Measurements from ENCODE around the gene SLC6A15. TPM values are rescaled to one million over a fixed set of nuclear protein-coding genes. Genes with fewer than 3 reads are reported as not detected.

Gene SLC6A15
- total RNA-seq, 1 experiment from 2014 or later = 0.07 TPM

DNA sequence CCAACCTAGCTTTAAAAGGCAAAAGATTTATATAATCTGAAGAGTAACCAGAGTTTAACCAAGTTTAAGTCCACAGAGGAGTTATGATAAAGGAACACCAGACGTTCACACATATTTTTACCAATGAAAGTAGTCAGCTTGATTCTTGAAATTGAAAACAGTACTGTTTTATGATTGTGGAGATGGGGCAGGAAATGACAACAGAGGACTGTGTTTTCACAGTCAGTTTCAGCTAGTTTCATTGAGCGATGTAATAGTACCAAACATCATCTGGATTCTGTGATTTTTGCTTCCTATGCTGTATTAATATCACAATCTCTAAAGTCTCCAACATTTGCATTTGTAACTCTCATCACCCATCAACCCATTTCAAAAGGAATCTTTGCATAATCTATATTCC, 34.2 kb upstream of the SLC6A15 start:
- POLR2A ChIA-PET = no interaction called here
- H3K9me2 ChIP-seq (ENCODE audit: insufficient read depth) = no peaks in the 10 kb centered on the region
- RAD21 ChIA-PET (ENCODE audit: low non-redundant PET in 1 of 2, low total read pairs in 2 of 2, uncharacterized antibody in 2 of 2, unreplicated experiment in 2 of 2) = no interaction called here
- TF ChIP-seq JUND (IDR thresholded peaks at IDR 0.05) = no peak
- no peak for TF ChIP-seq EGR1 (IDR thresholded peaks at IDR 0.05; ENCODE audit: low read depth)
- TF ChIP-seq CTCF (IDR thresholded peaks at IDR 0.05 in 2 of 3, conservative IDR thresholded peaks at IDR 0.05 in 1 of 3; ENCODE audit: borderline replicate concordance in 1 of 3, insufficient read depth in 1 of 3, low read depth in 2 of 3, low read length in 2 of 3) = no peak
- no peak for TF ChIP-seq ZNF274 (IDR thresholded peaks at IDR 0.05; ENCODE audit: low read depth, low read length)
- H3K4me1 ChIP-seq (ENCODE audit: control insufficient read depth in 1 of 2, insufficient read depth in 2 of 2, low read length in 2 of 2) = no peaks in the 10 kb centered on the region
- no peak for ATAC-seq
- no peak overlapping the region for H2AFZ ChIP-seq (ENCODE audit: low read depth, low read length, poor library complexity, severe bottlenecking)
- no peaks in the 10 kb centered on the region for H3K36me3 ChIP-seq (ENCODE audit: control insufficient read depth in 1 of 2, insufficient read depth in 2 of 2, low read length in 2 of 2)
- no peaks in the 10 kb centered on the region for H3K79me2 ChIP-seq (ENCODE audit: insufficient read depth, low read length)
- no peak overlapping the region for H3K9ac ChIP-seq (ENCODE audit: low read length)
- no peaks in the 10 kb centered on the region for H3K9me3 ChIP-seq (ENCODE audit: control insufficient read depth in 1 of 2, insufficient read depth in 1 of 2, low read depth in 1 of 2, low read length in 2 of 2)
- H4K20me1 ChIP-seq (ENCODE audit: insufficient read depth) = no peaks in the 10 kb centered on the region
- intact Hi-C loops (cut with micrococcal nuclease) = no loop called here
- CTCF ChIA-PET = no interaction called here
- H3K27me3 ChIP-seq (ENCODE audit: insufficient read depth, low read length) = no peaks in the 10 kb centered on the region
- no TSS peak for BruUV-seq (replicated peaks)
- H3K4me2 ChIP-seq (ENCODE audit: low read length) = no peak overlapping the region
- no peak overlapping the region for H3K27ac ChIP-seq (ENCODE audit: low read depth, low read length)
- no peak for DNase-seq (ENCODE audit: low read depth, low spot score)
- no peak overlapping the region for H3K4me3 ChIP-seq (replicated peaks in 1 of 2; ENCODE audit: low read depth in 1 of 2, low read length in 2 of 2)

DNA sequence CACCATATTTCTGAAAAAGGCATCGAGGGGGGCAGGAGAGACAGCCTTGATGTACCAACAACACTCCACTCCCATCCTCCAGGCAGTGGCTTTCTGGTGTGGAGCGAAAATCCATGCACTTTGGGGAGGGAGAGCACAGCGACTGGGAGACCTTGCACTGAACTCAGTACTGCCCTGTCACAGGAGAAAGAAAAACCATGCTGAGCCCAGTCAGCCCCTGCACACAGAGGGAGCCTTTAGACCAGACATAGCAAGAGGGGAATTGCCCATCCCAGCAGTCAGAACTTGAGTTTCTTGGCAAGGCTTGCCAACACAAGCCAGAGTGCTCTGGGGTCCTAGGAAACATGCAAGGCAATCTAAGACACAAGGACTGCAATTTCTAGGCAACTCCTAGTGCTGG, 24.8 kb upstream of the SLC6A15 start:
- Histone ChIP-seq H3K36me3 (ENCODE audit: control insufficient read depth in 1 of 2, insufficient read depth in 2 of 2, low read length in 2 of 2) (no peaks in the 10 kb centered on the region), H3K9me3 (ENCODE audit: control insufficient read depth in 1 of 2, insufficient read depth in 1 of 2, low read depth in 1 of 2, low read length in 2 of 2) (no peaks in the 10 kb centered on the region), H3K79me2 (ENCODE audit: insufficient read depth, low read length) (no peaks in the 10 kb centered on the region), H2AFZ (ENCODE audit: low read depth, low read length, poor library complexity, severe bottlenecking) (no peak overlapping the region), H3K27me3 (ENCODE audit: insufficient read depth, low read length) (no peaks in the 10 kb centered on the region), H4K20me1 (ENCODE audit: insufficient read depth) (no peaks in the 10 kb centered on the region), H3K9me2 (ENCODE audit: insufficient read depth) (no peaks in the 10 kb centered on the region), H3K9ac (ENCODE audit: low read length) (no peak overlapping the region), H3K4me1 (ENCODE audit: control insufficient read depth in 1 of 2, insufficient read depth in 2 of 2, low read length in 2 of 2) (no peaks in the 10 kb centered on the region), H3K4me2 (ENCODE audit: low read length) (no peak overlapping the region), H3K4me3 (replicated peaks in 1 of 2; ENCODE audit: low read depth in 1 of 2, low read length in 2 of 2) (no peak overlapping the region), H3K27ac (ENCODE audit: low read depth, low read length) (no peak overlapping the region)
- intact Hi-C loops (cut with micrococcal nuclease) = no loop called here
- ATAC-seq = no peak
- DNase-seq (ENCODE audit: low read depth, low spot score) = no peak
- BruUV-seq (replicated peaks) = no TSS peak
- ChIA-PET POLR2A (no interaction called here), CTCF (no interaction called here), RAD21 (ENCODE audit: low non-redundant PET in 1 of 2, low total read pairs in 2 of 2, uncharacterized antibody in 2 of 2, unreplicated experiment in 2 of 2) (no interaction called here)
- TF ChIP-seq SP1 (IDR thresholded peaks at IDR 0.05; ENCODE audit: low read depth) (no peak), JUND (IDR thresholded peaks at IDR 0.05) (no peak), POLR2A (IDR thresholded peaks at IDR 0.05; ENCODE audit: borderline replicate concordance, extremely low read depth, insufficient read depth, insufficient read length) (no peak), RAD21 (IDR thresholded peaks at IDR 0.05; ENCODE audit: low read depth) (no peak), ZFX (IDR thresholded peaks at IDR 0.05) (no peak), FOSL1 (IDR thresholded peaks at IDR 0.05; ENCODE audit: low read depth) (no peak), EZH2 (IDR thresholded peaks at IDR 0.05) (no peak), MAX (IDR thresholded peaks at IDR 0.05) (no peak), TCF7L2 (IDR thresholded peaks at IDR 0.05; ENCODE audit: borderline replicate concordance, extremely low read depth, insufficient read depth, insufficient read length) (no peak), ELF1 (IDR thresholded peaks at IDR 0.05; ENCODE audit: borderline replicate concordance, low read depth) (no peak), POLR2AphosphoS5 (IDR thresholded peaks at IDR 0.05; ENCODE audit: low read depth, low read length) (no peak), EZH2phosphoT487 (IDR thresholded peaks at IDR 0.05; ENCODE audit: borderline replicate concordance) (no peak), SIN3A (IDR thresholded peaks at IDR 0.05; ENCODE audit: low read depth) (no peak), ZNF274 (IDR thresholded peaks at IDR 0.05; ENCODE audit: low read depth, low read length) (no peak), EGR1 (IDR thresholded peaks at IDR 0.05; ENCODE audit: low read depth) (no peak)
- TF ChIP-seq, protein P1, sequence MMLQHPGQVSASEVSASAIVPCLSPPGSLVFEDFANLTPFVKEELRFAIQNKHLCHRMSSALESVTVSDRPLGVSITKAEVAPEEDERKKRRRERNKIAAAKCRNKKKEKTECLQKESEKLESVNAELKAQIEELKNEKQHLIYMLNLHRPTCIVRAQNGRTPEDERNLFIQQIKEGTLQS (IDR thresholded peaks at IDR 0.05) = no peak
- TF ChIP-seq, protein P2, sequence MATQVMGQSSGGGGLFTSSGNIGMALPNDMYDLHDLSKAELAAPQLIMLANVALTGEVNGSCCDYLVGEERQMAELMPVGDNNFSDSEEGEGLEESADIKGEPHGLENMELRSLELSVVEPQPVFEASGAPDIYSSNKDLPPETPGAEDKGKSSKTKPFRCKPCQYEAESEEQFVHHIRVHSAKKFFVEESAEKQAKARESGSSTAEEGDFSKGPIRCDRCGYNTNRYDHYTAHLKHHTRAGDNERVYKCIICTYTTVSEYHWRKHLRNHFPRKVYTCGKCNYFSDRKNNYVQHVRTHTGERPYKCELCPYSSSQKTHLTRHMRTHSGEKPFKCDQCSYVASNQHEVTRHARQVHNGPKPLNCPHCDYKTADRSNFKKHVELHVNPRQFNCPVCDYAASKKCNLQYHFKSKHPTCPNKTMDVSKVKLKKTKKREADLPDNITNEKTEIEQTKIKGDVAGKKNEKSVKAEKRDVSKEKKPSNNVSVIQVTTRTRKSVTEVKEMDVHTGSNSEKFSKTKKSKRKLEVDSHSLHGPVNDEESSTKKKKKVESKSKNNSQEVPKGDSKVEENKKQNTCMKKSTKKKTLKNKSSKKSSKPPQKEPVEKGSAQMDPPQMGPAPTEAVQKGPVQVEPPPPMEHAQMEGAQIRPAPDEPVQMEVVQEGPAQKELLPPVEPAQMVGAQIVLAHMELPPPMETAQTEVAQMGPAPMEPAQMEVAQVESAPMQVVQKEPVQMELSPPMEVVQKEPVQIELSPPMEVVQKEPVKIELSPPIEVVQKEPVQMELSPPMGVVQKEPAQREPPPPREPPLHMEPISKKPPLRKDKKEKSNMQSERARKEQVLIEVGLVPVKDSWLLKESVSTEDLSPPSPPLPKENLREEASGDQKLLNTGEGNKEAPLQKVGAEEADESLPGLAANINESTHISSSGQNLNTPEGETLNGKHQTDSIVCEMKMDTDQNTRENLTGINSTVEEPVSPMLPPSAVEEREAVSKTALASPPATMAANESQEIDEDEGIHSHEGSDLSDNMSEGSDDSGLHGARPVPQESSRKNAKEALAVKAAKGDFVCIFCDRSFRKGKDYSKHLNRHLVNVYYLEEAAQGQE (IDR thresholded peaks at IDR 0.05; ENCODE audit: low read depth) = no peak

All from HCT116 (cell line).